ENCODE data around the gene LHX4.
A peak's percentile ranks its signal among the peaks of the same experiment; 100 is the strongest.
"Not testable (repeated sequence)": the region's sequence is repeated elsewhere in the genome, so short reads cannot be mapped to it uniquely, and the experiment has no call there.

The LHX4 gene

GRCh38 chr1:180198196-180198595 lies 31.9 kb upstream of the LHX4 start:
- FAIRE-seq = no peak

DNA sequence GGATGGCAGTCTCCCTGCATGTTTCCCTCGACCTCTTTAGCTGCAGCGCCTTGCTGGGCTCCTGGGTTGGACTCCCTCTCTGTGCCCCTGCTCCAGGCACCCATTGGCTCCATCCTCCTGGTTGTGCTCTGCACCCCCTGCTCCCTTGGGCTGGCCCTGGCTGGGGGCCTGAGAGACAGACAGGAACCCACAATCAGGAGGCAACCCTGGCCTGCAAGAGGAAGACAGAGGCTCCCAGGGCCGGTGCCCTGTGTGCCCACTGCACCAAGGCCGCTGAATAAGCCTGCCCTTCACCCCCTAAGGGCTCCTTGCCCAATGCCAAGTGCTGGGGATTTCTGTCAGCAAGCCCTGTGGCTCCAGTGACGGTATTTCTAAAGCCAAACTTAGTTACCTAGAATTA lies 31.5 kb upstream of the LHX4 start:
- FAIRE-seq = no peak

DNA sequence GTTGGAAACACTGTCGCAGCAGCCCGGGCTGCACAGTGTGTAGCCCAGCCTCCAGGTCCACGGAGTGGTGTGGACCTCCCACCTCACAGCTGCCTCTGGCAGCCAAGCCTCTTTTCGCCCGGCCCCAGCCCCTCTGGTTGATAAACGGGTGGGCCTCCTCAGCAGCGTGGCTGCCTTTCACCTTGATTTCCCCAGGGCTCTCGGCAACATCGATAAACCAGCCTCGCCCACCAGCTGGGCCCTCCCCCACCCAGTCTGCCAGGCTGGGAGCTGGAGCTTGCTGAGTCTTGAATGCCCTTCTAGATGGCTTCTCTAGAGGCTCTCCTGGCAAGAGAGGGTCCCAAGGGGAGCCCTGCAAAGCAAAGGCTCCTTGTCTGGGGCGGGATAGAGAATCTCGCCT lies 31.0 kb upstream of the LHX4 start:
- no peak for FAIRE-seq

DNA sequence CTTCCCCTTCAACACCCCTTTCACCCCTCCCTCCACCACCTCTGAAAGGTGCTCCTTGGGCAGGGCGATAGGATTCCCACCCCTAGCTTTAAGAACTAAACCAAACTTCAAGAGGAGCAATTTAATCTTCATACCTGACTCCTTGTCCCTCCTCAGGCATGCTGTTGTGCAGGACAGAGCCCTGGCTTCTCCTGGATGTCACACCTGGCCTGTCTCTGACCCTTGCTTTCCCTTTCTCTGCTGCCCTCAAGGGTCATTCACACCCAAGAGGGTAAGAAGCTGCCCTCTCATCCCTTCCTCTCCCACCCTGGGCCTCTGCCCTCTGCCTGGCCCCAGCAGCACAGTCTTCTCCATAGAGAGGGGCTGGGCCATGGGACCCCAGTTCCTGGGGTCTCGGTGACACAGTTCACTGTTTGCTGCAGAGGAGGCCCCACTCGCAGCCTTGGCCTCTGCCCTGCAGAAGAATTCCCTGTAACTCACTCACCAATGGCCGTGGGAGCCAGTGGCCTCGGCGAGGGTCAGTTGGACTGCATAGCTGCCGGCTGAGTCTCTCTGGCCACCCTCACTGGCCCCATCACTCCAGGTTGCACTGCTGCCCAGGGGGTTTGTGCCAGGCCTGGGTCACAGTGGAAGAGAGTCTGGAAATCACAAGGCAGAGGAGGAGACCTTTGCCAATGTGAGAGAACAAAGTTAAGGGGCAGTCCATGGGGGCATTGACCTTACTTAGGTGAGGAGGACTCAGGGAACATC lies 28.4 kb upstream of the LHX4 start:
- no peak for FAIRE-seq

GRCh38 chr1:180202588-180202987 lies 27.5 kb upstream of the LHX4 start:
- not testable (repeated sequence) for FAIRE-seq

DNA sequence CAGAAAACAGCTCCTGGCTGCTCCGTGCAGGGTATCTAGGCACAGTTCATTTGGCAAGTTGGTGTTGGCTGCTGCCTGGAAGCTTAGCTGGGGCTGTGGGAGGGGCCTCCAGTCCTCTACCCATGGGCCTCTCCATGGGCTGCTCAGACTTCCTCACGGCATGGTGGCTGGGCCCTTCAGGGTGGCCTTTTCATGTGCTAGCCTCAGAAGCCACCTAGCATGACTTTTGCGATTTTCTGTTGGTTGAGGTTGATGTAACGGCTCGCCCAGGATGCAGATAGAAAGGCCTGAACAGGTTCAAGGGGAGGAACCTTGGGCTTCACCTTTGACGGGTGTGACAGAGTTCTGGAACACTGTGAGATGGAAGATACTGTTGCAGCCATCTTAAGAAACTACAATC lies 25.8 kb upstream of the LHX4 start:
- no peak for FAIRE-seq

DNA sequence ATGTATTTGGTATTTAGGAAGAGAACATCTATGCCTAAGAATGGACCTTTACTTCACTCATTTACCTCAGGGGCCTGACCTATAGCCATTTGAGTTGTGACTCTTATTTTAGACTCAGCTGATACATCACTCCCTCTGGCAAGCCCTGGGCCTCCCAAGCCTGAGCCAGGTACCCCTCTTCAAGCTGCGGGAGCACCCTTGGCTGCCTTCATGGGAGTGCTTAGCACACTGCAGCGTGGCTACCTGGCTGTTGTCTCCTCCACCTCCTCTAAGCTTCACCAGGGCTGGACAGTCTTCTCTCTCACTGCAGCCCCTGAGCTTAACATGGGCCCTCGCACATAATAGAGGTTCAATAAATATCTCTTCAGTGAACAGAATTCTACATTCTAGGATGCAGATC lies 23.5 kb upstream of the LHX4 start:
- FAIRE-seq = no peak

GRCh38 chr1:180208264-180208663 lies 21.8 kb upstream of the LHX4 start:
- no peak for FAIRE-seq

DNA sequence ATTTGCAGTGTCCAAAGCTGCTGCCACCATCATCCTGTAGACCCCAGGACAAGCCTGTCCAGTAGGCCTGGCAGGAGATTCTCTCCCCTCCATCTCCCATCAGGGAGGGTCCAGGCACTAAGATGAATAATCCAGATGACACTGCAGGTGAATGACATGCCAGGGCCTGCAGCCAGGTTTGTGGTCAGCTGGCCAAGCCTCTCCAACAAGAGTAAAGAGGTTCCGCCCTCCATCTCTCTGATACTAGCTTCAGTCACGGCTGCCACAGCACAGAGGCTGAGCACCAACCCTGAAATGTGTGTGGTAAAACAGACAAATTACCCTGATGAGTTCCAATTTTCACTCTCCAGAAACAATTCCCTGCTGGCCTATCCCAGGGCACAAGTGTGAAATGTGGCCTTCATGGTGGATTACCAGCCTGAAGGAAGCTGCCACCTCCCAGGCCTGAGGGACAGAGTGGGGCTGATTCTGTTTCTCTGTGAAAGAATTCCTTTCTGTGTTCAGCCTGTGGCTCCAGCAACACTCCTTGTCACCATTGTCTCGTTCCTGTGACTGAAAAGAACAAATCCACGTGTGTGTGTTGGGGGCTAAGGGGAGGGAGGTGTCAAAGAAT lies 19.9 kb upstream of the LHX4 start:
- no peak for FAIRE-seq

- FAIRE-seq = no peak
Measured at GRCh38 chr1:180211156-180211859, 18.8 kb upstream of the LHX4 start.

DNA sequence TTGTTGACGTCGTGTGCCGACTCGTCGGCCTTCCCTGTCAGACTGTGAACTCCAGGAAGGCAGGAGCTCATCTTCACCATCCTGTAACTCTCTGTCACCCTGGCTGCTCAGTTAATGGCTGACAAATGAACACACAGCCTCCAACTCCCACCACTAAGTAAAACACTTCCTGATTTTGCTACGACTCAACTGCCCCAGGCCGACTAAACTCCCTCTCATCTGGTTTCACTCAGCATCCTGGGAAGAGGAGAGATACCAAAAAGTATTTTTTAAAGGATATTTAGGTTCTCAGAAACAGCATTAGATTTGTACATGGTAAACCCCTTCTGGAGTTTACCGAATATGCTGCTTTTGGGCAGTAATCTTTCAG lies 18.2 kb upstream of the LHX4 start:
- no peak for FAIRE-seq

- FAIRE-seq = no peak
Measured at GRCh38 chr1:180213401-180214170, 16.5 kb upstream of the LHX4 start.

GRCh38 chr1:180215856-180216625 lies 14.0 kb upstream of the LHX4 start:
- no peak for FAIRE-seq

GRCh38 chr1:180217006-180217405 lies 13.1 kb upstream of the LHX4 start:
- FAIRE-seq = no peak

GRCh38 chr1:180218806-180219765 lies 11.0 kb upstream of the LHX4 start:
- FAIRE-seq = no peak

- no peak for FAIRE-seq
Measured at GRCh38 chr1:180219776-180220175, 10.3 kb upstream of the LHX4 start.

GRCh38 chr1:180221462-180221861 lies 8.6 kb upstream of the LHX4 start:
- no peak for FAIRE-seq

DNA sequence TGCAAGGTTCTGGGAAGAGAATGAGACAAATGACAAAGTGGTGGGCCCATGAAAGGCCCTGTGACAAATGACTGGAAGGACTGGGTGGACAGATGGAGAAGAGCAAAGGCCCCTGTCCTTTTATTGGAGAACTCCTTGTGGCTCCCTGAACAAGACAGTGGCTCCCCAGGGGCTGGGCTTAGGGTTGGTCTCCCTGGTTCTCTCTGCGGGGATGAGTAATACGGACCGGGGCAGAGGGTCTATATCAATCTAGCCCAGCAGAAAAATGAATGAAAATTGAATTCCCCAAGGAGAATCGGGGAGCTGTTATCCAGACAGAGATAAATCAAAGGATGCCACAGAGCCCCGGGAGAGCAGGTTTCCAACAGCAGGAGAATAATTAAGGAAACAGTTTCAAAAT lies 5.2 kb upstream of the LHX4 start:
- FAIRE-seq = no peak

- FAIRE-seq = no peak
Measured at GRCh38 chr1:180225403-180225802, 4.7 kb upstream of the LHX4 start.

GRCh38 chr1:180227861-180228647 lies 2.0 kb upstream of the LHX4 start:
- FAIRE-seq = peak; percentile 60
